Measurements from ENCODE around the gene ADARB1.

The ADARB1 gene

DNA sequence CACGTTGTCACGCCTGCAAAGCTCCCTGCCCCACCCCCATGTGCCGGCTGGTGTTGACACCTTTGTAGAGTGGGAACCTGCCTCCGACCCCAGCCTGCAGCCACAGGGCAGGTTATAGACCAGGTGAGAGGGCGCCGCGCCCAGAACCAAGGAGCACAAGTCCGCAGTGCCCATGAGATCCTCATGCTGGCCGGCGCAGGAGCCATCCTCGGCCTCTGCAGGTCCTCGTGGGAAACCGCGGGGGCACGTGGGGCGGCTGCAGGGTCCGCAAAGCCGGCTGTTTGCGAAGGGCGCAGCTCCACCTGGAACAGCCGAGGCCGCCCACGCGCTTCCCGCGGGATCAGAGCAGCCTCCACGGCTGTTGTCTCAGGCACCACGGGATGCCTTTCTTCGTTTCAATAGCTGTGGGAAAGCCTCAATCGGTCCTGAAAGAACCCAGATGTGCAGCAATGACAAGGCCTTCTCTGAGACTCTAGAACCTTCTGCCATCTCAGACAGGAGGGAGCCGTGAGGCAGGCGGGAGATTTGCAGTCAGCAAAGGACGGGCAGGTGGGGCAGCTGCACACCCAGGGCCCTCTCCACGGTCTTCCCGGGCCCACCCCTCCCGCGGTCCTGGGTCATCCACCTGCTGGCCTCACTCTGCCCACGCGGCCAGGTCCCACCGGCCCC lies 183.4 kb downstream of the ADARB1 start:
- DNase-seq: no peak

DNA sequence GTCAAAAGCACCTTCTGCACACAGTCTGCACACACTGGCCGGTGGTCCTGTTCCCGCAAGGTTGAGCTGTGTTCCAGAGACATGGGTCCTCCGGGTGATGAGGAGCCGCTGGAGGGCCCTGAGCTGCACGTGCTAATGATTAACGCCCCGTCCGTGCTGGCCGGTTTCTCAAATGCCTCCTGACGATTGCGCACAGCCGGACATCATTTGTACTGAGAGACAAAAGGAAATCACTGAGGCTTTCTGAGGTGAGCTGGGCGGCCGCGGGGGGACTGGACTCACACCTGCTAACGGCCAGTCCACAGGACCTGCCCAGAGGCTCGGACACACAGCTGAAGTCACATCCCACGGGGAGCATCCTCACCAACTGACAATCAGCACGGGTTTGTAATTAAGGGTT lies 184.1 kb downstream of the ADARB1 start:
- no peak for DNase-seq

DNA sequence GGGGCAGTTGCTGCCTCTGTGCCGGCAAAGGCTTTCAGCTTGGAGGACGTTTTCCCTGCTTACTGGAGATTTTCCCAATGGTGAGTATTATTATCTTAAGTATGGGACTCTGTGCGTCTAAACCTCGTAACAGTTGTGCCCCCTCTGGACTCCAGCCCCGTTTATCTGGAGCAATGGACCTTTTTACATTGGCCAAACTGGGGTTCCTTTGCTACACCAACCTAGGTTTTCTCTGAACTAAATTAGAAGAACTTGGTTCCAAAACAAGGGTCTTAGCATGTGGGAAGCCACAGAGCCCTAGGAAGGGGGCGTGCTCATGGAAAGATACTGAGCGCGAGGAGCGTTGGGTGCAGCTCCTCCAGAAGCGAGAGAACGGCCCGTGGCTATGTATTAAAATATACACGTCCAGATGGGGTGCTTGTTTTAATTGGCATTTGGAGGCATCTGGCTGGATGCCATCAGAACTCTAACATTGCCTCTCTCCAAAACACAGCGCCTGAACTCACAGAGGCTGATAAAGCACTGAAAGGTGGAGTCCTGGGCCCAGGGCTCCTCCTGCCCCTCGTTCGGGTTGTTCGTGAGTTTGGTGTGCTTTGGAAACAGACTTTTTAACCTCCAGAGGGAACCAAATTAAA lies 184.9 kb downstream of the ADARB1 start:
- DNase-seq: no peak

DNA sequence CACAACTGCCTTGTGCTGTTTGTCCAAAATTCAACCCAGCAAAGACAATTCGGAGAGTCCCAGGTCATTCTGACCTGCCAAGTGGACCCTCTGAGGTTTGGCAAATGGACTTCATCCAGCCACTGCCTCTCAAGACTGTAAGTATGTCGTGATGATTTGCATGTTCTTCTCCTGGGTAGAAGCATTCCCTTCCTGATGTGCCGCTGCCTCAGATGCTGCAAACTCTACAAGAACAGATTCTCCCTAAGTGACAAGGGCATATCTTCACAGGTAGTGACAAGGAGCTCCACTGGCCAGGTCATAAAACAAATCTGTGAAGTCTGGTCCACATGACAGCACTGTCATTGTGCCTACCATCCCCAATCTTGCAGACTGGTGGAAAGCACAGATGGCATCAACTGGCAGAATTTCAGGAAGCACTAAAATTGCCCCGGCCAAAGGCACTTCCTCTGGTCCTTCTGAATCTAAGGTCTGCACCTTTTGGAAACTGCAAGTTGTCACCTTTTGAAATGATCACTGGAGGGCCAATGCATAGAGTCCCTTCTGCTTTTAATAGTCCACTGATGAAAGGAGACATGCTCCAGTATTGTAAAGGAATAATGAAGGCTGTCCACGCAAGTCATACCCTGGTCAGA lies 185.9 kb downstream of the ADARB1 start:
- DNase-seq: no peak

DNA sequence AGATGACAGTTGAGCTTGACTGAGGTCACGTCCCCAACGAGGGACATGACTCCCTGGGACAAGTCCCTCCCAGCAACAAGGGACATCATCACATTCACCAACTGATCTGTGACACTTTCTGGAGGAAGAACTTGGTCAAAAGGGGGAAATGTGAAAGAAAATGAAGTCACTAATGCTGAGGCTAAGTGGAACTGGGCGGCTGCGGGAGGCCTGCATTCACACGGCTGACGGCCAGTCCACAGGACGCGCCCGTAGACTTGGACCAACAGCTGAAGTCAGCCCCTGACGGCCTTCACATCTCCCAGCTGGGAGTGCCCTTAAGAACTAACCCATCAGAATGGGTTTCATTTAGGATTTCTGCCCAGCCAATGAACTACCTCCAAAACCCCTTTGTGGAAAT lies 186.7 kb downstream of the ADARB1 start:
- DNase-seq: no peak

DNA sequence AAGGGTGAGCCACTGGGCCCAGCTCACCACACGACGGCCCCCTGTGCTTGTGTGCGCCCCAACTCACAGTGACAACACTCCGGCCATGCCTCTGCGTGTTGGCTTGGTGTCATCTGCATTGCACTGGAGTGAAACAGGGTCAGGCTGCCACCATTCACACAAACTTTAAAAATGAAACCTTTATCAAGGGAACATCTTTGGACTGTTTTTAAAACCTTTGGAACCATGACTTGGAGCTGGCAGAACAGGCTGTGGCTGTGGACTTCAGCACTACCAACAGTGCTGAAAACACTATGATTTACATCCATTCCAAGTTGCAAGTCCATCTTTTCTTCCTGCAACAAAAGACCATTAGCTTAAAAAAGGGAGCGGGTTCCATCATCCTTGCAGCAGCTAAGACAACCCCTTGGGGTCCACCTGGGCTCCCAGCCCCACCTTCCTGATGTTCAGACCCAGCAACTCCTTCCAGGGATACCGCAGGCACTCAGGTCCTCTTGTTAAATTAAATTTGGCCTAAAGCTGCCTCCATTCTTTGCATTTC lies 187.7 kb downstream of the ADARB1 start:
- no peak for DNase-seq

DNA sequence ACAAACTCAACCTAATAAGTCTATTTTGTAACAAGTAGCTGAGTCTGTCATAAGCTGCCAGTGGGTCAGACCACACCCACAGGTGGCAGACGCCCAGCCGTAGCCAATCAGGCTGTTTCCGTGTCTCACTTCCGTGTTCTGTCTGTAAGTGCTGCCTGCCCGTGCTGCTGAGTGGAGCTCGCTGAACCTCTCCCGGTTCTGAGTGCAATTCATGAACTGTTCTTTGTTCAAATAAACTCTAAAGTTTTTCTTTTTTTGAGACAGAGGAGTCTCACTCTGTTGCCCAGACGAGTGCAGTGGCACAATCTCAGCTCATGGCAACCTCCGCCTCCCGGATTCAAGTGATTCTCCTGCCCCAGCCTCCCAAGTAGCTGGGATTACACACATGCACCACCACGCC lies 188.2 kb downstream of the ADARB1 start:
- DNase-seq: no peak

DNA sequence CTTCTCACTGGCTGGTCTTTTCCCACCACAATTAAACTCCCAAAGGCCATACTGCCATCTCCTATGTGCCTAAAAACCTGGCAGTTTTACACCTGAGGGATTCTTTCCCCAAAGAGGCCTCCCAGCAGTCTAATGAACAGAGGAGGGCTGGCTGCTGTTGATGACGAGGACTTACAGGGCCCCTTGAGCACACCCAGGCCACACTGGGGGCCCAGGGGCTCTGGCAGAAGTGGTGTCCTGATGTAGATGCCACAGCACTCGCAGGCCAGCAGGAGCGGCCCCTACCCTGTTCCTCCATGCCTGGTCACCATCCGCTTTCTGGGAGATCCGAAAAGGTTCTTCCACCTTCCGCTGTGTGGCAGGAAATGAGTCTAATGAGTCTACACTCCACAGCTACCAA lies 189.2 kb downstream of the ADARB1 start:
- DNase-seq: no peak

DNA sequence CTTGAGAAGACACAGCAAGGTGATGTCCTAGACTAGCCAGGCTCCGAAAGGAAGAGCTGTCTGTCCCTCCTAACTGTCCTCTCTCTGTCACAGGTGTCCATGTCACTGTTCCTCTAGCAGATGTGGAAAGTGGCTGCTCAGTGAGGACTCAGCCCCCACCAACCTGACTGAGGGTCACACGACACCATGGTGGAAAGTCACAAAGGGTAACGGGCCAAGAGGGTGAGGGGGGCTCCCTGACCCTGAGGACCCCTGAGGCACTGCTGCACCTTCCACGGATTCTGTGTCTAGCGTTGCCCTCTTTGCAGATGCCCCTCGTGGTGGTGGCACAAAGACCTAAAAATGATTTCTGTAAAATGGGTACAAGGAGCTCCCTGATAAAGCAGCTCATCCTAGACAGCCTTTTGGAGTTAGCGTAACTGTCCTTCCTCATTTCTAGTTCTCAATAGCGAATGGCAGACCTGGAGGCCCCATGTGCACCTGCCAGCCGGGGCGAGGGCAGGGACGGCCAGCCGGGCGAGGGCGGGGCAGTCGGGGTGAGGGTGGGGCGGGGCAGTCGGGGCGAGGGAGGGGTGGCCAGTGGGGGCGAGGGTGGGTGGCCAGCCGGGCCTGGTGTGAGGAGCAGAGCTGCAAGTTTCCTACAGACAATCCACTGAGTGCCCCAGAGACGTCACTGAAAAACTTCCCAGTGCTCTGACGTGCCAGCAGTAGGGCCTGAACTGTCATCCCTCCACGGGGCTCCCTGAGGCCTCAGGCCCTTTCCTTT lies 189.9 kb downstream of the ADARB1 start:
- DNase-seq: no peak

DNA sequence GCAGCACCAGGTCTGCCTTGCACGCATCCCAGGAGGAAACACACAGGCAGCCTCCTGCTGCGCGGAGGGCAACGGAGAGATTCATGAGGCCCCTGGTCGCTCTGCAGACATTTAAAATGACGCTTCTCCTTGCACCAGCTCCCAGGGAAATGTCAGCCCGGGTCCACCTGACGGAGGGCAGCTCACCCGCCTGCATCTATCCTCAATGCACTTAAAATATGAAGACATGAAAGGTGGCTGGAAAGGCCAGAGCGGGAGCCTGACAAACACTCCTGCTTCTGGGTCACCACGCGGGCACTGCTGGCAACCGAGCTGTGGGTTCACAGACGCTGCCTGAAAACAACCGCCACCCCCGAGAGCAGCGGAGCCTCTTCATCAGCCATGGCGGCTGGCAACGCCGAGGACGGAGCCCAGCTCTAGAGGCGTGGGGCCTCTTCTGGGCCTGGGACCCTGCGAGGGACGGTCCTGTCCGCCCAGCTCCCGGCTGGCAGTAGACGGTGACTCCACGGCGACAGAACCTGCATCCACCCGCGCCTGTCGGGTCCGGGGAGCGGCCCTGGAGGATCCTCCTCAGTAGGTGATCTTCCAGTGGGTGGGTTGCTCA lies 190.6 kb downstream of the ADARB1 start:
- no peak for DNase-seq

DNA sequence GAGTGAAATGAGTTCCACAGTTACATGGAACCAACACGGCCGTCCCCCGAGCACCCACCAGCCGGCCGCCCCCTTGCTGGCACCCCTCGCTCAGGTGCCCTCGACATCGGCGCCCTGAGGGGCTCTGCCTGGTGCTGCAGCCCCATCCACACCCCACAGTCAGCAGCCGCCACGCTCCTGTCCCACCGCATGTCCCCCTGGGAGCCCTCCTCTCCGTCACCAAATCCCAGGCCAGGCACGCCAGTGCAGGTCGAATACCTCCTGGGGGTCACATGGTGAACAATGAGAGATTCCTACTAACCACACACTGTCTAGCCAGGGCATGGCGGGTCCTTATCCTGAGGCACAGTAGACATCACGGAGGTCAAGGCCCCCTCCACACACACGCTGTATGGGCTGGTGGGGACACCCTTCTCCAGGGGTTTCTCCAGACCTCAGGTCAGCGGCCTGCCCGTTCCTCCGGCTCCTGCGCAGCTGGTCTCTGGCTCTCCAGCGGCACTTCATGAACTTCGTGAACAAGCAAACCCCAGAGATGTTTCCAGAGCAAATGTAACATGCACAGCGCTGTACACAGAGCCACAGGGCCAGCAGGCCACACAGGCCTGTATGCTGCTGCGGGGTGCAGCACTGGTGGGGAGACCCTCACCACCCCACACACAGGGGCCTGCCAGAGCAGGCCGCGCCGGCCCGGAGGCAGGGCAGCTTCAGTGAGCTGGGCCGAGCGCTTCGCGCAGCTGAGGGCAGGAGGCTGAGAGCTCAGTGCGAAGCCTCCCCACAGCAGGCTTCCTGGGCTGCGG lies 191.5 kb downstream of the ADARB1 start:
- no peak for DNase-seq

DNA sequence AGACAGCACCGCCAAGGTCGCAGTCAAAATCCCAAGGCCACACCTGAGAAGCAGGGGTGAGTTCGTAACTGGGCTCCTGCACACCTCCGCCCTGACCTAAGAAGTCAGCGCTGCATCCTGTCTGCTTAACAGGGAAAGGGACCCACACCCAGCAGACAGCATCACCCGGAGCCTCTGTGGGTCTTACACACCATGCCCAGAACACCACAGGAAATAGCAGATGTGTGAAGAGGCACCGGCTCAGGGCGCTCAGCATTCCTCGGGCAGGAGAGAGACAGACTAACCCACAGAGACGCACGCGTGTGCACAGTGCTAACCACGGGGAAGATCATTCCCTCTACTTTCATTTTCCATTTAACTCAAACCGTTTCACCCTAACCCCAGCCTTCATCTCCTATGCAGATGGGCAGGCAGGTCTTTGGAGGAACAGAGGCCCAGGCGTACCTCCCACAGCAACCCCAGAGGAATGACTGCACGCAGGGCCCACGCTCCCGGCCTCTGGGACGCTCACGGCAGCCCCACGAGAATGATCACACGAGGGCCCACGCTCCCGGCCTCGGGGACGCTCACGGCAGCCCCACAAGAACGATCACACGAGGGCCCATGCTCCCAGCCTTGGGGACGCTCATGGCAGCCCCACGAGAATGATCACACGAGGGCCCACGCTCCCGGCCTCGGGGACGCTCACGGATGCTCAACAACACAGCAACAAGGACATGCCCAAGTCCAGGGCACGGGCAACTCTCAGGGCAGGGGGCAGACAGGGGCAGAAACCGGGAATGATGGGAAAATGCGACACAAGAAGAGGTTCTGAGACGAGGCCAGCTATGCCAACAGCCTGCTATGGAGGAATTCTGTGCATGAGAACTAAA lies 192.4 kb downstream of the ADARB1 start:
- peak; percentile 28 for DNase-seq

DNA sequence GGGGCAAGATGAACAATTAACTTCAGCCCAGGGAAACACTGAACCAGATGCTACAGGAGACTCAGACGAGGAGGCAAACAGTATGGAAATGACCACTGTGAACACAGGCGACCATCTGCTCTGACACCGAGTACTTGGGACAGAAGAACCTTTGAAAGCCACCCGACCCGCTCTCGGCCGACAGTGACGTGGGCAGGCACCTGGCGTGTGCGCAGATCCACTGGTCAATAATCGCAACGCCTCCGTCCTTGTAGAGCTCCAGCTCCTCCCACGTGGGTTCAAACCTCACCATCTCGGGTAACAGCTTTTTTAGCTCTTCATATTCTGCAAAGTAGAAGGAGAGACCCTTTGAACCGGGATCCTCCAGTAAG lies 193.0 kb downstream of the ADARB1 start:
- DNase-seq: no peak

DNA sequence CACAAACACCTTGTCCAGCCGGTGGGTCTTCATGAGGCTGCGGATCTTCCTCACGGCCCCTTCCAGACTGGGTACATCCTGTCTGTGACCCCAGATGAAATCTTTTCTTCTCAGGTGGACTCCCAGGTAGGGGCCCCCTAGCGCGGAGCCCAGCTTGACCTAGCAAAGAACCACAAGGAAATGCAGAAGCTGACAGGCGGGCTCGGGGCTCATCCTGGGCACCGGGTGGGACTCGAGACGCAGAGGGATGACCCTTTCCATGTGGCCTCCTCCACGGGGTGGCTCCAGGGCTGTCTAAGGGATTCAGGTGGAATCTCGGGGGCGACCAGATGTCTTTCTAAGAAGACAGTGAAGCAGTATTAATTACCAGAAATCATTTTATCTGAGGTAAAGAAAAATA lies 195.5 kb downstream of the ADARB1 start:
- no peak for DNase-seq

DNA sequence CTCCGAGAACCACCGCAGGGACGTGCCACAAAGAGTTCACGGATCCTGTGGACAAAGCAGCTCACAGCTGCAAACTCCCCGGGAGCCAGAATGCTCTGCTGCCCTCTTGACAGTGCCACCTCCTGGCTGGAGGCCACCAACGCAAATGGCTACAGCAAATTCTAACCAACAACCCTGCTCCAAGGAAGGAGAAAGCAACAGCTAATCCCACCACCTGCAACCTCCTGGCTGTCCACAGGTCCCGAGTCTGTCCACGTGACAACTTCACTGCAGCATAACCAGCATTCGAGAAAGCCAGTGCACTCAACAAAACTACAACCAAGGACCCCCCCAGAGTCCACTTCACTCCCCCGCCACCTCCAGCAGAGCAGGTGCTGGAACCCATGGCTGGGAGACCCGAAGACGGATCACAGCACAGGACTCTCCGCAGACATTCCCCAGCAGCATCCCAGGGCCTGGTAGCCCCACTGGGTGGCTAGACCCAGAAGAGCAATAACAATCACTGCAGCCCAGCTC lies 196.0 kb downstream of the ADARB1 start:
- DNase-seq: no peak

Measured in stimulated activated naive CD4-positive, alpha-beta T cell treated with Interleukin-2 at 50 U/mL for 16 hours (primary cell).